ENCODE results near the gene C1orf216. TPM values are rescaled to one million over a fixed set of nuclear protein-coding genes. Genes with fewer than 3 reads are reported as not detected.
A peak's percentile ranks its signal among the peaks of the same experiment; 100 is the strongest.
"Not testable (repeated sequence)": the region's sequence is repeated elsewhere in the genome, so short reads cannot be mapped to it uniquely, and the experiment has no call there.

C1orf216 gene
- total RNA-seq, 1 experiment from 2014 or later: 11.5 TPM

- peak; percentile 12 for TF ChIP-seq CTCF (IDR thresholded peaks at IDR 0.05; ENCODE audit: unreplicated experiment)
- Mint-ChIP-seq H3K4me3 (ENCODE audit: low read depth, unreplicated experiment) (no peak overlapping the region), H3K9me3 (ENCODE audit: low read depth, unreplicated experiment) (no peaks in the 10 kb centered on the region), H3K27ac (ENCODE audit: unreplicated experiment) (no peak overlapping the region), H3K27me3 (ENCODE audit: unreplicated experiment) (peaks cover 90% of the 10 kb centered on the region), H3K36me3 (ENCODE audit: insufficient read depth, unreplicated experiment) (peaks cover 7% of the 10 kb centered on the region), H3K4me1 (ENCODE audit: low read depth, unreplicated experiment) (peaks cover 9% of the 10 kb centered on the region)
- no TSS peak for BruUV-seq (replicated peaks)
- CTCF ChIA-PET: interaction anchor here (0.6 kb wide), 1 partner anchor 12 kb away, joined by 4 read pairs; no protein-coding TSS in a partner anchor
- DNase-seq: no peak
- intact Hi-C loops (cut with micrococcal nuclease; ENCODE audit: unreplicated experiment): no loop called here
Observed at GRCh38 chr1:35702508-35702907, 16.2 kb downstream of the C1orf216 start.

GRCh38 chr1:35699152-35699551 lies 19.5 kb downstream of the C1orf216 start:
- intact Hi-C loops (cut with micrococcal nuclease; ENCODE audit: unreplicated experiment); CTCF ChIA-PET; H3K27ac Mint-ChIP-seq (ENCODE audit: unreplicated experiment); H3K4me1 Mint-ChIP-seq (ENCODE audit: low read depth, unreplicated experiment); DNase-seq; BruUV-seq (replicated peaks); H3K4me3 Mint-ChIP-seq (ENCODE audit: low read depth, unreplicated experiment); H3K9me3 Mint-ChIP-seq (ENCODE audit: low read depth, unreplicated experiment); H3K36me3 Mint-ChIP-seq (ENCODE audit: insufficient read depth, unreplicated experiment): not testable (repeated sequence)
- H3K27me3 Mint-ChIP-seq (ENCODE audit: unreplicated experiment): peaks cover 80% of the 10 kb centered on the region

GRCh38 chr1:35692317-35692716 lies 26.4 kb downstream of the C1orf216 start:
- Mint-ChIP-seq H3K36me3 (ENCODE audit: insufficient read depth, unreplicated experiment) (no peaks in the 10 kb centered on the region), H3K4me1 (ENCODE audit: low read depth, unreplicated experiment) (no peaks in the 10 kb centered on the region), H3K27me3 (ENCODE audit: unreplicated experiment) (peaks cover 78% of the 10 kb centered on the region), H3K27ac (ENCODE audit: unreplicated experiment) (no peak overlapping the region), H3K4me3 (ENCODE audit: low read depth, unreplicated experiment) (no peak overlapping the region), H3K9me3 (ENCODE audit: low read depth, unreplicated experiment) (no peaks in the 10 kb centered on the region)
- no TSS peak for BruUV-seq (replicated peaks)
- CTCF ChIA-PET: interaction anchor here (0.5 kb wide), 1 partner anchor 591 kb away, joined by 5 read pairs; no protein-coding TSS in a partner anchor
- intact Hi-C loops (cut with micrococcal nuclease; ENCODE audit: unreplicated experiment): no loop called here
- TF ChIP-seq CTCF (IDR thresholded peaks at IDR 0.05; ENCODE audit: unreplicated experiment): no peak
- no peak for DNase-seq

GRCh38 chr1:35691571-35692220 lies 27.0 kb downstream of the C1orf216 start:
- BruUV-seq (replicated peaks): no TSS peak
- no peak for DNase-seq
- CTCF ChIA-PET: interaction anchor here (0.5 kb wide), 1 partner anchor 590 kb away, joined by 5 read pairs; no protein-coding TSS in a partner anchor

More at GRCh38 chr1:35691571-35692220, 27.0 kb downstream of the C1orf216 start:
- intact Hi-C loops (cut with micrococcal nuclease; ENCODE audit: unreplicated experiment): no loop called here
- TF ChIP-seq CTCF (IDR thresholded peaks at IDR 0.05; ENCODE audit: unreplicated experiment): no peak
- Mint-ChIP-seq H3K4me1 (ENCODE audit: low read depth, unreplicated experiment) (no peaks in the 10 kb centered on the region), H3K4me3 (ENCODE audit: low read depth, unreplicated experiment) (no peak overlapping the region), H3K27ac (ENCODE audit: unreplicated experiment) (no peak overlapping the region), H3K9me3 (ENCODE audit: low read depth, unreplicated experiment) (no peaks in the 10 kb centered on the region), H3K27me3 (ENCODE audit: unreplicated experiment) (peaks cover 82% of the 10 kb centered on the region), H3K36me3 (ENCODE audit: insufficient read depth, unreplicated experiment) (no peaks in the 10 kb centered on the region)

All from Calu3 (cell line).